A549 (cell line): Measurements from ENCODE around the gene NEK1.

Experiments used
- CEBPB ChIP-seq, 2 experiments: fragments of >200 bp in 1 of 2; sonication (Bioruptor Twin) in 1 of 2; formaldehyde crosslinking in 1 of 2; IDR thresholded peaks; 2 replicates each; pipeline ENCODE4 v1.6.1; 2012 to 2016
- HDAC2 ChIP-seq: fragments of 200-600 bp; sonication (generic); IDR thresholded peaks from 2 replicates; pipeline ENCODE4 v1.6.1; 2016
- JUN ChIP-seq, 2 experiments: fragments of >200 bp; sonication (Bioruptor Twin); formaldehyde crosslinking; IDR thresholded peaks; 2 replicates in 1 of 2; 3 replicates in 1 of 2; pipeline ENCODE4 v1.6.1; 2016 to 2017
- MYC ChIP-seq: IDR thresholded peaks from 2 replicates; pipeline ENCODE4 v1.6.1; 2012; ENCODE audit warnings: mild to moderate bottlenecking, inconsistent platforms, low read length, improper control_type of control experiment, borderline replicate concordance
- POLR2A ChIP-seq: IDR thresholded peaks from 2 replicates; pipeline ENCODE4 v1.6.1; 2012; ENCODE audit warnings: mild to moderate bottlenecking, low read length
- RFX5 ChIP-seq: fragments of 450-650 bp; IDR thresholded peaks from 2 replicates; pipeline ENCODE4 v1.7.1; 2014; ENCODE audit warnings: antibody characterized with exemption, mild to moderate bottlenecking, moderate library complexity
- TF ChIP-seq, protein P1 (sequence below): fragments of >200 bp; sonication (Bioruptor Twin); formaldehyde crosslinking; IDR thresholded peaks from 3 replicates; pipeline ENCODE4 v1.5.1; 2016
- TF ChIP-seq, protein P2 (sequence below): IDR thresholded peaks from 2 replicates; pipeline ENCODE4 v1.6.1; 2012
- TF ChIP-seq, protein P3 (sequence below): IDR thresholded peaks from 2 replicates; pipeline ENCODE4 v1.6.1; 2012

DNA sequence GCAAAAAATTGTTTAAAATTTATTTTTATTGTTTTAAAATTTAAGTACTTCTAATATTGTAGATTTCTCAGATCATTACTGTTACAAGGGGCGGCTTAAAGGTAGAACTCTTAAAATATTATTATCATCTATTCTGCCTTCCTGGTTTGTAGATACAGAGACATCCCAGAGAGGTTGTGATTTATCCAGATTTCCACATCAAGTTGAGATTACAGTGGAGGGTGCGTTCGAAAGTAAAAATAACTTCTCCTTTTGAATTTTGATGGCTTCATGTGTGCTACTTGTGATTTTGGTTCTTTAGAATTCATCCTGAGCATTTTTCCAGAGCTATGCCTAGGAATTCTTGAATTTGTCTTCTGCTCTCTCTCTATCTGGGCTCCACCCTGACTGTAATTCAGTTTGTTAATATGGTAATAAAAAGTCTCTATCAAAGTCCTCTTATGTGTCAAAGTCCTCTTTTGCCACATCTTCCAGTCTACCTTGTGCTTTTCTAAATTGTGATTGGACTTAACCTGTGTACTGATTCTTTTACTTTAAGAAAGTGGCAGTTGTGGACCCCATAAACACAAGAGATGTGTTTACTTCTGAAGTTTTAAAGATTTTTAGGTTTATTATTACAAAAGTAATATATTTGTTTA, 45.2 kb upstream of the NEK1 start:
- TF ChIP-seq, protein P1, sequence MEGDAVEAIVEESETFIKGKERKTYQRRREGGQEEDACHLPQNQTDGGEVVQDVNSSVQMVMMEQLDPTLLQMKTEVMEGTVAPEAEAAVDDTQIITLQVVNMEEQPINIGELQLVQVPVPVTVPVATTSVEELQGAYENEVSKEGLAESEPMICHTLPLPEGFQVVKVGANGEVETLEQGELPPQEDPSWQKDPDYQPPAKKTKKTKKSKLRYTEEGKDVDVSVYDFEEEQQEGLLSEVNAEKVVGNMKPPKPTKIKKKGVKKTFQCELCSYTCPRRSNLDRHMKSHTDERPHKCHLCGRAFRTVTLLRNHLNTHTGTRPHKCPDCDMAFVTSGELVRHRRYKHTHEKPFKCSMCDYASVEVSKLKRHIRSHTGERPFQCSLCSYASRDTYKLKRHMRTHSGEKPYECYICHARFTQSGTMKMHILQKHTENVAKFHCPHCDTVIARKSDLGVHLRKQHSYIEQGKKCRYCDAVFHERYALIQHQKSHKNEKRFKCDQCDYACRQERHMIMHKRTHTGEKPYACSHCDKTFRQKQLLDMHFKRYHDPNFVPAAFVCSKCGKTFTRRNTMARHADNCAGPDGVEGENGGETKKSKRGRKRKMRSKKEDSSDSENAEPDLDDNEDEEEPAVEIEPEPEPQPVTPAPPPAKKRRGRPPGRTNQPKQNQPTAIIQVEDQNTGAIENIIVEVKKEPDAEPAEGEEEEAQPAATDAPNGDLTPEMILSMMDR = no peak
- TF ChIP-seq, protein P2, sequence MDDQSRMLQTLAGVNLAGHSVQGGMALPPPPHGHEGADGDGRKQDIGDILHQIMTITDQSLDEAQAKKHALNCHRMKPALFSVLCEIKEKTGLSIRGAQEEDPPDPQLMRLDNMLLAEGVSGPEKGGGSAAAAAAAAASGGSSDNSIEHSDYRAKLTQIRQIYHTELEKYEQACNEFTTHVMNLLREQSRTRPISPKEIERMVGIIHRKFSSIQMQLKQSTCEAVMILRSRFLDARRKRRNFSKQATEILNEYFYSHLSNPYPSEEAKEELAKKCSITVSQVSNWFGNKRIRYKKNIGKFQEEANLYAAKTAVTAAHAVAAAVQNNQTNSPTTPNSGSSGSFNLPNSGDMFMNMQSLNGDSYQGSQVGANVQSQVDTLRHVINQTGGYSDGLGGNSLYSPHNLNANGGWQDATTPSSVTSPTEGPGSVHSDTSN = no peak
- no peak for TF ChIP-seq MYC
- TF ChIP-seq, protein P3, sequence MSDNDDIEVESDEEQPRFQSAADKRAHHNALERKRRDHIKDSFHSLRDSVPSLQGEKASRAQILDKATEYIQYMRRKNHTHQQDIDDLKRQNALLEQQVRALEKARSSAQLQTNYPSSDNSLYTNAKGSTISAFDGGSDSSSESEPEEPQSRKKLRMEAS = no peak
- no peak for TF ChIP-seq CEBPB (IDR thresholded peaks at IDR 0.05)
- TF ChIP-seq HDAC2 = no peak
- no peak for TF ChIP-seq RFX5
- TF ChIP-seq JUN (IDR thresholded peaks at IDR 0.05) = no peak
- no peak for TF ChIP-seq POLR2A
